B cell (primary cell): Measurements from ENCODE around the gene ZNF750.

Experiments
- EZH2 ChIP-seq: IDR thresholded peaks from 2 replicates; pipeline ENCODE4 v1.6.1; 2012; ENCODE audit warnings: borderline replicate concordance, low read depth, mild to moderate bottlenecking, moderate library complexity, low read length; ENCODE audit not compliant: insufficient read depth, poor library complexity, severe bottlenecking
- TF ChIP-seq, protein P1 (sequence below): fragments of 200-600 bp; IDR thresholded peaks from one replicate; pipeline ENCODE4 v1.8.0; 2022; ENCODE audit warnings: antibody characterized with exemption, mild to moderate bottlenecking

DNA sequence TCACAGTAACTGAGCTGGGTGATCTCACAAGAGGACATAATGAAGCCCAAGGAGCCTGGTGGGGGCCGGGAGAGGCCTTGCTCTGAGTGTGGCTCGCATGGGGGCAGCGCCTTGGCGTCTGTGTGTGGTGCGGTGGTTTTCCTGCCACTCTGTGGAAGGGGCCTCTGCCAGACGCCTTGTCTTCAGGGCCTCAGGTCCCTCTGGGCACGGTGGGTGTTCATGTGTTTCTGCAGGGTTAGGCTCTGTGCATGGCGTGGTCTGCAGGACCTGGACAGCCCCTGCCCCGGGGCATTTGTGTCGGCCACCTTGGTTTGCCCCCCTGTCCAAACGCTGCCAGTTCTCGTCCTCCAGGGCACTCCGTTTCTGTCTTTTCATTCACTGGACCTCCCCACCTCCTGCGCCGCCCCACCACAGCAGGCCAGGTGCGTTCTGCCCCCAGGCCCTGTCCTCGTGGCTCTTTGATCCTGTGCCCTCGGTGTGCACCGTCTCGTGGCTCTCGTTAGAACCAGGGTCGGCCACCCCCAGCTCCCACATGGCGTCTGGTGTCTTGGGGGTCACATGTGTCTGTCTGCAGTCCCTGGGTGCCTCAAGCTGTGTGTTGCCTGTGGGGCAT, 43.7 kb upstream of the ZNF750 start:
- no peak for TF ChIP-seq EZH2
- TF ChIP-seq, protein P1, sequence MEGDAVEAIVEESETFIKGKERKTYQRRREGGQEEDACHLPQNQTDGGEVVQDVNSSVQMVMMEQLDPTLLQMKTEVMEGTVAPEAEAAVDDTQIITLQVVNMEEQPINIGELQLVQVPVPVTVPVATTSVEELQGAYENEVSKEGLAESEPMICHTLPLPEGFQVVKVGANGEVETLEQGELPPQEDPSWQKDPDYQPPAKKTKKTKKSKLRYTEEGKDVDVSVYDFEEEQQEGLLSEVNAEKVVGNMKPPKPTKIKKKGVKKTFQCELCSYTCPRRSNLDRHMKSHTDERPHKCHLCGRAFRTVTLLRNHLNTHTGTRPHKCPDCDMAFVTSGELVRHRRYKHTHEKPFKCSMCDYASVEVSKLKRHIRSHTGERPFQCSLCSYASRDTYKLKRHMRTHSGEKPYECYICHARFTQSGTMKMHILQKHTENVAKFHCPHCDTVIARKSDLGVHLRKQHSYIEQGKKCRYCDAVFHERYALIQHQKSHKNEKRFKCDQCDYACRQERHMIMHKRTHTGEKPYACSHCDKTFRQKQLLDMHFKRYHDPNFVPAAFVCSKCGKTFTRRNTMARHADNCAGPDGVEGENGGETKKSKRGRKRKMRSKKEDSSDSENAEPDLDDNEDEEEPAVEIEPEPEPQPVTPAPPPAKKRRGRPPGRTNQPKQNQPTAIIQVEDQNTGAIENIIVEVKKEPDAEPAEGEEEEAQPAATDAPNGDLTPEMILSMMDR: no peak
